NCI-H146 treated with DMSO at 0.1 percent for 48 hours (cell line): Measurements from ENCODE around the gene LRFN5.
A peak's percentile ranks its signal among the peaks of the same experiment; 100 is the strongest.
"Not testable (repeated sequence)": the region's sequence is repeated elsewhere in the genome, so short reads cannot be mapped to it uniquely, and the experiment has no call there.

Experiments
- DNase-seq: peaks from one replicate; lab custom pipeline; 2025; ENCODE audit not compliant: unreplicated experiment; lab: John Stamatoyannopoulos, UW

The LRFN5 gene

GRCh38 chr14:41878321-41878720 lies 271.6 kb downstream of the LRFN5 start:
- DNase-seq, result no peak

GRCh38 chr14:41891624-41892023 lies 284.9 kb downstream of the LRFN5 start:
- DNase-seq, result no peak

GRCh38 chr14:41899416-41899815 lies 292.7 kb downstream of the LRFN5 start:
- no peak for DNase-seq

GRCh38 chr14:41900644-41901043 lies 294.0 kb downstream of the LRFN5 start:
- DNase-seq, result no peak

- no peak for DNase-seq
Measured at GRCh38 chr14:41901089-41901488, 294.4 kb downstream of the LRFN5 start.

GRCh38 chr14:41905394-41905964 lies 298.8 kb downstream of the LRFN5 start:
- no peak for DNase-seq

GRCh38 chr14:41911155-41911554 lies 304.5 kb downstream of the LRFN5 start:
- DNase-seq, result not testable (repeated sequence)

- no peak for DNase-seq
Measured at GRCh38 chr14:41913398-41913797, 306.7 kb downstream of the LRFN5 start.

GRCh38 chr14:41915732-41916131 lies 309.1 kb downstream of the LRFN5 start:
- no peak for DNase-seq

- no peak for DNase-seq
Measured at GRCh38 chr14:41916313-41916712, 309.6 kb downstream of the LRFN5 start.

- DNase-seq, result peak; percentile 37
Measured at GRCh38 chr14:41925409-41925808, 318.7 kb downstream of the LRFN5 start.

GRCh38 chr14:41950428-41951151 lies 343.9 kb downstream of the LRFN5 start:
- DNase-seq, result no peak
